HG03139 (cell line): ENCODE data around the gene LRRTM3.

Source experiments
- ATAC-seq: cut with Tn5 transposase; IDR thresholded peaks from one replicate; pipeline ENCODE4 v1.9.1; 2021; ENCODE audit not compliant: unreplicated experiment

LRRTM3 gene

GRCh38 chr10:66925896-66926715, at the start of gene LRRTM3:
LRRTM3 (plus strand) TSS chr10:66926036.
- ATAC-seq, result peak; percentile 100

- ATAC-seq, result no peak
Observed at GRCh38 chr10:66877361-66877760, 48.5 kb upstream of the LRRTM3 start.

- ATAC-seq, result no peak
Observed at GRCh38 chr10:66880292-66880691, 45.5 kb upstream of the LRRTM3 start.

- ATAC-seq, result no peak
Observed at GRCh38 chr10:66880826-66881225, 45.0 kb upstream of the LRRTM3 start.

GRCh38 chr10:66881814-66882213, 44.0 kb upstream of the LRRTM3 start:
- ATAC-seq, result no peak

- no peak for ATAC-seq
Observed at GRCh38 chr10:66882271-66882670, 43.6 kb upstream of the LRRTM3 start.

GRCh38 chr10:66886848-66887247, 39.0 kb upstream of the LRRTM3 start:
- no peak for ATAC-seq

- ATAC-seq, result no peak
Observed at GRCh38 chr10:66888237-66888636, 37.6 kb upstream of the LRRTM3 start.

- no peak for ATAC-seq
Observed at GRCh38 chr10:66892871-66893270, 33.0 kb upstream of the LRRTM3 start.

GRCh38 chr10:66910671-66911070, 15.2 kb upstream of the LRRTM3 start:
- ATAC-seq, result no peak

GRCh38 chr10:66916030-66916429, 9.8 kb upstream of the LRRTM3 start:
- no peak for ATAC-seq

GRCh38 chr10:66917104-66917503, 8.7 kb upstream of the LRRTM3 start:
- ATAC-seq, result no peak

- ATAC-seq, result no peak
Observed at GRCh38 chr10:66919248-66919647, 6.6 kb upstream of the LRRTM3 start.

- no peak for ATAC-seq
Observed at GRCh38 chr10:66924674-66925345, 1.0 kb upstream of the LRRTM3 start.

GRCh38 chr10:66925373-66925772, 463 bp upstream of the LRRTM3 start:
- ATAC-seq, result no peak

GRCh38 chr10:66926841-66927240, 1.0 kb downstream of the LRRTM3 start:
- no peak for ATAC-seq

- no peak for ATAC-seq
Observed at GRCh38 chr10:66927251-66927935, 1.6 kb downstream of the LRRTM3 start.

GRCh38 chr10:66927971-66928770, 2.3 kb downstream of the LRRTM3 start:
- ATAC-seq, result no peak

GRCh38 chr10:66928776-66929175, 2.9 kb downstream of the LRRTM3 start:
- no peak for ATAC-seq

GRCh38 chr10:66929375-66929774, 3.5 kb downstream of the LRRTM3 start:
- ATAC-seq, result no peak

- ATAC-seq, result no peak
Observed at GRCh38 chr10:66931340-66931948, 5.6 kb downstream of the LRRTM3 start.
